Adrenal gland (tissue), 12 donors: ENCODE data around the gene TNKS1BP1. TPM values are rescaled to one million over a fixed set of nuclear protein-coding genes. Genes with fewer than 3 reads are reported as not detected.
A peak's percentile ranks its signal among the peaks of the same experiment; 100 is the strongest.

Experiments used
- DNase-seq, 7 donors: peaks; one replicate each; pipeline ENCODE4 v3.0.0-alpha.2; 2019 to 2020
- H3K27ac ChIP-seq, 5 donors: fragments of 200-600 bp; sonication (generic) in 4 of 5; 1 replicate in 3 of 5; 2 replicates in 2 of 5; pipeline versions ENCODE4 v1.5.1 to v1.8.0; 2016 to 2020; ENCODE audit warnings: mild to moderate bottlenecking in 1 of 5
- H3K27me3 ChIP-seq: fragments of 200-600 bp; 2 replicates; pipeline ENCODE4 v1.8.0; 2021
- H3K36me3 ChIP-seq, 2 donors: fragments of 200-600 bp; replicated peaks in 1 of 2; 1 replicate in 1 of 2; 2 replicates in 1 of 2; pipeline versions ENCODE4 v1.5.1 to v1.8.0; 2018 to 2022
- H3K4me1 ChIP-seq, 2 donors: fragments of 200-600 bp; replicated peaks in 1 of 2; 1 replicate in 1 of 2; 2 replicates in 1 of 2; pipeline versions ENCODE4 v1.5.1 to v1.8.0; 2018 to 2021
- H3K4me3 ChIP-seq, 4 donors: fragments of 200-600 bp; sonication (generic) in 3 of 4; one replicate each; pipeline ENCODE4 v1.5.1; 2016 to 2018
- H3K9me3 ChIP-seq, 3 donors: fragments of 200-600 bp; sonication (generic) in 1 of 3; replicated peaks in 1 of 3; 1 replicate in 2 of 3; 2 replicates in 1 of 3; pipeline versions ENCODE4 v1.5.1 to v1.8.0; 2016 to 2021
- POLR2A ChIP-seq, 2 donors: fragments of 450-650 bp; IDR thresholded peaks; one replicate each; pipeline ENCODE4 v1.6.1; 2017; ENCODE audit warnings: antibody characterized with exemption in 2 of 2, mild to moderate bottlenecking in 2 of 2, moderate library complexity in 1 of 2
- WGBS, 4 donors: extraction: QIAGEN DNeasy Blood & Tissue Kit in 2 of 4; methylation state at CpG; one replicate each; pipeline versions ENCODE4 v1.1.5 to v1.1.7; 2013 to 2017; 5-methylcytosine and 5-hydroxymethylcytosine counted together
- intact Hi-C, 2 donors: fragments of 100-400 bp; cut with DNase I; formaldehyde crosslinking; loops; one replicate each; pipeline versions ENCODE4 v1.14.1 to v1.15.0; 2022 to 2023
- polyA plus RNA-seq, 3 donors: library from polyadenylated mRNA; stranded (reverse); fragments of 200-250 nt in 2 of 3; fragments of 350-450 nt in 1 of 3; fragmentation: Illumina TruSeq in 1 of 3; extraction: RNeasy Lipid Tissue Mini Kit (QIAGEN cat#74804) in 1 of 3; gene quantifications; one replicate each; pipeline ENCODE4 v1.2.3, GENCODE V29; 2013 to 2014
- total RNA-seq, 9 donors: library from RNA; depleted of rRNA in 4 of 9; stranded (reverse); fragments of >200 nt in 4 of 9; fragments of 120-200 nt in 1 of 9; fragmentation: NEBNext Ultra II Directional in 1 of 9; extraction: Animal tissue kit (Norgen Biotek cat#: 25700) in 1 of 9; gene quantifications; one replicate each; pipeline versions ENCODE4 v1.1.0 to v1.2.4, GENCODE V29; 2013 to 2023
- TF ChIP-seq, protein P1 (sequence below), 6 experiments: fragments of 450-650 bp in 4 of 6; fragments of 200-600 bp in 2 of 6; sonication (generic) in 1 of 6; IDR thresholded peaks; 1 replicate in 5 of 6; 2 replicates in 1 of 6; pipeline versions ENCODE4 v1.5.1 to v1.8.0; 2016 to 2021; ENCODE audit warnings: antibody characterized with exemption in 6 of 6, mild to moderate bottlenecking in 2 of 6, moderate library complexity in 1 of 6
- donor health status: healthy with polysubstance abuse.
- donor health status: Bipolar disorder and iron deficiency.
- donor health status: DM: yes; HTN: yes; CAD: no.
- donor health status: DM: no; HTN: no; CAD: no.
- donor health status: DM: no; HTN: no; CAD: no.
- donor health status: DM: yes; HTN: yes; CAD: no.

The TNKS1BP1 gene
- total and polyA plus RNA-seq, 12 donors: 24.5 to 338 (median 140) TPM

DNA sequence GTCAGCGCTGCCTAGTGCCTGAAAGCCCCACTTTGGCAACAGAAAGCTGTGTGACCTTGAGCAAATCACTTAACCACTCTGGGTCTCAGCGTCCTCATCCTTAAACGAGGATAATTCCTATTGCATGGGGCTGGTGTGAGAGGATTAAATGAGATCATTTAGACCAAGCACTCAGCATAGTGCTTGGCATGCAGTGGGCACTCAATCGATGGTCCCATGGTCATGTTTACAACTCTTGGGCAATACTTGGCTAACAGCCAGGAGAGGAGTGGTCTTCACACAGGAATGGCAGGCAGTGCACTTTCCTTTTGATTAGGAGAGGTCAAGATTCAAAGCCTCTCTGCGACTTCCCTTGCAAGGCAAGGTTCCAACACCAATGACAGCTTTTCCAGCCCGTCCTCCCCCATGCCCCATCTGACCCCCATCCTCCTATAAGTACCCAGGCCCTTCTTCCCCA is 14.1 kb downstream of the TNKS1BP1 start:
- Histone ChIP-seq H3K4me3 (peak overlapping the region in 3 of 4 donors; percentile 41 to 63 (median 42)), H3K27me3 (no peaks in the 10 kb centered on the region), H3K4me1 (peaks cover 62 to 84% of the 10 kb centered on the region in 2 donors), H3K36me3 (peaks cover 0 to 51% of the 10 kb centered on the region in 2 donors), H3K27ac (peak overlapping the region; percentile 54 to 98 (median 83)), H3K9me3 (no peaks in the 10 kb centered on the region)
- peak; percentile 67 to 88 (median 78) for DNase-seq
- intact Hi-C loops: no loop called here
- WGBS, 4 donors: 15 to 29% (median 24%) methylated on average over 6 of the region's 6 CpGs
- TF ChIP-seq, protein P1, sequence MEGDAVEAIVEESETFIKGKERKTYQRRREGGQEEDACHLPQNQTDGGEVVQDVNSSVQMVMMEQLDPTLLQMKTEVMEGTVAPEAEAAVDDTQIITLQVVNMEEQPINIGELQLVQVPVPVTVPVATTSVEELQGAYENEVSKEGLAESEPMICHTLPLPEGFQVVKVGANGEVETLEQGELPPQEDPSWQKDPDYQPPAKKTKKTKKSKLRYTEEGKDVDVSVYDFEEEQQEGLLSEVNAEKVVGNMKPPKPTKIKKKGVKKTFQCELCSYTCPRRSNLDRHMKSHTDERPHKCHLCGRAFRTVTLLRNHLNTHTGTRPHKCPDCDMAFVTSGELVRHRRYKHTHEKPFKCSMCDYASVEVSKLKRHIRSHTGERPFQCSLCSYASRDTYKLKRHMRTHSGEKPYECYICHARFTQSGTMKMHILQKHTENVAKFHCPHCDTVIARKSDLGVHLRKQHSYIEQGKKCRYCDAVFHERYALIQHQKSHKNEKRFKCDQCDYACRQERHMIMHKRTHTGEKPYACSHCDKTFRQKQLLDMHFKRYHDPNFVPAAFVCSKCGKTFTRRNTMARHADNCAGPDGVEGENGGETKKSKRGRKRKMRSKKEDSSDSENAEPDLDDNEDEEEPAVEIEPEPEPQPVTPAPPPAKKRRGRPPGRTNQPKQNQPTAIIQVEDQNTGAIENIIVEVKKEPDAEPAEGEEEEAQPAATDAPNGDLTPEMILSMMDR (IDR thresholded peaks at IDR 0.05): no peak
- TF ChIP-seq POLR2A (IDR thresholded peaks at IDR 0.05): no peak

DNA sequence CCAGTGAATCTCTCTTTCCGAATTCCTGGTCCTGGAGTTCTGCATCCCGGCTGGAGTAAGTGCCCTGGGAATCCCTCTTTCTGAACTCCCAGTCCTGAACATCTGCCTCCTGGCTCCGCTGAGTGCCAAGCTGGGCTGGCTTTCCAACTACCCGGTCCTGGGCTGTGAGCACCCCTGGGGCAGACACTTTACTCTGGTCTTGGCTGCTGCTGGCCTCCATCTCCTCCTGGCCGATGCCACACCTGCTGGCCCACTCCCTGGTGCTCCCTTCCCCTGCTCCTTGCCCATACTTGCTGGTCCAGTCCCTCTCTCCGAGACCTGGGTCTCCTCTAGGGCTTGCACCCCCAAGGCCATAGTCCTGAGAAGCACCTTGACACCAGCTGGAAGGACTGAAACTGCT is 14.7 kb downstream of the TNKS1BP1 start:
- Histone ChIP-seq H3K4me1 (peaks cover 62 to 84% of the 10 kb centered on the region in 2 donors), H3K4me3 (peak overlapping the region in 1 of 4 donors; percentile 63), H3K27ac (peak overlapping the region; percentile 54 to 98 (median 83)), H3K27me3 (no peaks in the 10 kb centered on the region), H3K36me3 (peaks cover 0 to 47% of the 10 kb centered on the region in 2 donors), H3K9me3 (no peaks in the 10 kb centered on the region)
- no peak for TF ChIP-seq POLR2A (IDR thresholded peaks at IDR 0.05)
- WGBS, 4 donors: 56 to 79% (median 63%) methylated on average over 4 to 6 of the region's 6 CpGs
- no peak for DNase-seq
- intact Hi-C loops: no loop called here

DNA sequence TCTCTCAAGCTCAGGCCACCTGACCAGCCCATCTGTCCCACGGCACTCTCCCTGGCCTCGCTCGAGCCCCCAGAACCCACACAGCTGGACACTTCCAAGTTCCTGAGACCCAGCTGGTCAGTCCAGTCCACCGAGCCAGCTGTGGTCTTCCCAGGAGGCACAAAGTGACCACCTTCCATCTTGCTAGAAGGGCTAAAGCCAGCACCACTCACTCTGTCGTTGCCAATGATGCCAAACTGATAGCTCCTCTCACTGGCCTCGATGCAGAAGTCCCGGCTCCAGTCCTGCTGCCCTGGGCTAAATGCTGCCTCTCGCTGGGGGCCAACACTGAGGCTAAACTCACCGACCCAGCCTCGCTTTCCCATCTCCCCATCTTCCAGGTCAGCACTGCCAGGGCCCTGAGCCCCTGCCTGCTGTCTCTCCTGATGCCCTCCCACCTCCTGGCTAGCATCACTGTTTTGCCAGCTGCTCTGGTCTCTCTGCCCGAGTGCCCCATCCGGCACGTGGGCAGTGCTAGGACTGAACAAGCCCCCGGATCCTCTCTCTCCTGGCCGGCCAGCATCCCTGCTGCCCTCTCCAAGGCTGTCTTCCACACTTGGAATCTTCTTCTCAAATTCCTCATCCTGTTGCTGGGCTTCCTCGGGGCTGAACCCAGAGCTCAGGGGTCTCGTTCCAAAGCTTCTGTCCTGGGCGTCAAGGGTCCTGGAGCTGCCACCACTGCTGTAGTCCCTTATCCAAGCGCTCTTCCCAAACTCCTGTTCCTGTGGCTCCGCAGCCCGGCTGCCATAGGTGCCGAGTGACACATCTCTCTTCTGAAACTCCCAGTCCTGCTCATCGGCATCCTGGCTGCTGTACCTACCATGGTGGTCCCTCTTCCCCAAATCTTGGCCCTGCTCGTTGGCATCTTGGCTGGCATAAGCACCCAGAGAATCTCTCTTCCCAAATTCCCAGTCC is 15.4 kb downstream of the TNKS1BP1 start:
- Histone ChIP-seq H3K36me3 (peaks cover 0 to 40% of the 10 kb centered on the region in 2 donors), H3K4me1 (peaks cover 65 to 88% of the 10 kb centered on the region in 2 donors), H3K27me3 (no peaks in the 10 kb centered on the region), H3K9me3 (no peaks in the 10 kb centered on the region), H3K27ac (peak overlapping the region in 4 of 5 donors; percentile 79 to 98 (median 85)), H3K4me3 (no peak overlapping the region)
- intact Hi-C loops: no loop called here
- TF ChIP-seq POLR2A (IDR thresholded peaks at IDR 0.05): no peak
- TF ChIP-seq, protein P1 (IDR thresholded peaks at IDR 0.05): no peak
- DNase-seq: no peak
- WGBS, 4 donors: 85 to 89% (median 87%) methylated on average over 23 to 24 of the region's 24 CpGs

DNA sequence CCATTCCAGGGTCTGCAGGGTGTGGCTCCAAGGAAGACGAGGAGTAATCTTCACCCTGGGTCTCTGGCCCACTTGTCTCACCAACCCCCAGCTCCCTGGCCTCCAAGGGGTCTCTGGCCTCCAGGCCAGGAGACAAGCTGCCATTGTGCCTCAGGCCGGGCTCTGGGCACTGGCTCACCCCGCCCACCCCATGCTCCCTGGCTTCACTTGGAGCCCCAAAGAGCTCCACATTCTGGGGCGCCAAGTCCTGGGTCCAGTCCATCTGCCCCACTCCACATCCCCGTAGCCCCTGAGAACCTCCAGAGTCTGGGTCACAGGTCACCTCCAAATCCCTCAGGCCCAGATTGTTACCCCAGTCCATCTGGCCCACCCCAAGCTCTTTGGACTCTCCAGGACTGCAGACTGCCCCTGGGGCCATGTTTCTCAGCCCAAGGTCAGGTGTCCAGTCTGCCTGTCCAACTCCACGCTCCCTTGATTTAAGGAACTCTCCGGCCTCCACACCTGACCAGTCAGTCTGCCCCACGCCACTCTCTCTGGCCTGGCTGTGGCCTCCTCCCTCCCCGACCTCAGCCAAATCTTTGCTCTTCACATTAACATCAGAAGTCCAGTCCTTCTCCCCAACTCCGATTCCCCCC is 16.2 kb downstream of the TNKS1BP1 start:
- no peaks in the 10 kb centered on the region for H3K27me3 ChIP-seq
- no peak overlapping the region for H3K4me3 ChIP-seq
- H3K4me1 ChIP-seq: peaks cover 71 to 94% of the 10 kb centered on the region in 2 donors
- H3K9me3 ChIP-seq: no peaks in the 10 kb centered on the region
- intact Hi-C loops: no loop called here
- DNase-seq: peak in 1 of 7 donors; percentile 50
- H3K27ac ChIP-seq: peak overlapping the region in 1 of 5 donors; percentile 50
- WGBS, 4 donors: 80 to 94% (median 90%) methylated on average over 6 to 10 of the region's 10 CpGs
- no peak for TF ChIP-seq POLR2A (IDR thresholded peaks at IDR 0.05)
- TF ChIP-seq, protein P1 (IDR thresholded peaks at IDR 0.05): no peak
- H3K36me3 ChIP-seq: peaks cover 0 to 32% of the 10 kb centered on the region in 2 donors
